ENCODE data around the gene SOS1.

DNA sequence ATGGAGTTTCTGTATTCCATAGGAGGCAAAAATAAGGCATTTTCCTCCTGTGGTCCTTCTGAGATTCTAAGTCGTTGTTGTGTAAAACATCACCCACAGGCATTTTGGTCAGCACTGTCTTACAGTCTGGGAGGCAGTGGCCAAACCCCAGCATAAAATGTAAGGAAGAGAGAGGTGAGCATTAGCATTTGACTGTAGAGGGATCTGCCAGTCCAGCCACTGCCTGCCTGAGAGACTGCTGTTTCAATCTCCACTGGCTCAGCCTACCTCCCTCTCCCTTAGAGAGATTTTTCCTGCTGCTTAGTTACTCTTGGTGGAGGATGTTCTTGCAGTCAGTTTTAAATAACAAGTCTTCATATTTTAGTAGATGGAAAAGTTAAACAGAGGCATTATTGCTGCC lies 154.2 kb downstream of the SOS1 start:
- TF ChIP-seq, protein P1, sequence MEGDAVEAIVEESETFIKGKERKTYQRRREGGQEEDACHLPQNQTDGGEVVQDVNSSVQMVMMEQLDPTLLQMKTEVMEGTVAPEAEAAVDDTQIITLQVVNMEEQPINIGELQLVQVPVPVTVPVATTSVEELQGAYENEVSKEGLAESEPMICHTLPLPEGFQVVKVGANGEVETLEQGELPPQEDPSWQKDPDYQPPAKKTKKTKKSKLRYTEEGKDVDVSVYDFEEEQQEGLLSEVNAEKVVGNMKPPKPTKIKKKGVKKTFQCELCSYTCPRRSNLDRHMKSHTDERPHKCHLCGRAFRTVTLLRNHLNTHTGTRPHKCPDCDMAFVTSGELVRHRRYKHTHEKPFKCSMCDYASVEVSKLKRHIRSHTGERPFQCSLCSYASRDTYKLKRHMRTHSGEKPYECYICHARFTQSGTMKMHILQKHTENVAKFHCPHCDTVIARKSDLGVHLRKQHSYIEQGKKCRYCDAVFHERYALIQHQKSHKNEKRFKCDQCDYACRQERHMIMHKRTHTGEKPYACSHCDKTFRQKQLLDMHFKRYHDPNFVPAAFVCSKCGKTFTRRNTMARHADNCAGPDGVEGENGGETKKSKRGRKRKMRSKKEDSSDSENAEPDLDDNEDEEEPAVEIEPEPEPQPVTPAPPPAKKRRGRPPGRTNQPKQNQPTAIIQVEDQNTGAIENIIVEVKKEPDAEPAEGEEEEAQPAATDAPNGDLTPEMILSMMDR (IDR thresholded peaks at IDR 0.05) = no peak
- no peak for TF ChIP-seq POLR2A (IDR thresholded peaks at IDR 0.05)

Data from upper lobe of left lung (tissue), 4 donors.